SK-N-SH (cell line): ENCODE results near the gene SRBD1.

Experiments
- CHD2 ChIP-seq: fragments of 150-350 bp; IDR thresholded peaks from 2 replicates; pipeline ENCODE4 v1.6.1; 2018; ENCODE audit warnings: low read length; ENCODE audit not compliant: partially characterized antibody
- EP300 ChIP-seq, 2 experiments: IDR thresholded peaks; 2 replicates each; pipeline versions ENCODE4 v1.4.0 to v1.6.1; 2012; ENCODE audit warnings: borderline replicate concordance in 1 of 2, low read depth in 1 of 2, low read length in 1 of 2
- EZH2phosphoT487 ChIP-seq: fragments of 200-600 bp; sonication (generic); IDR thresholded peaks from 2 replicates; pipeline ENCODE4 v1.6.1; 2017; ENCODE audit warnings: low read depth, mixed run types, mild to moderate bottlenecking, antibody characterized with exemption, moderate library complexity, borderline replicate concordance
- MAX ChIP-seq: IDR thresholded peaks from 2 replicates; pipeline ENCODE4 v1.4.0; 2012; ENCODE audit warnings: low read depth
- NRF1 ChIP-seq: IDR thresholded peaks from 2 replicates; pipeline ENCODE4 v1.6.1; 2012; ENCODE audit warnings: low read depth, mild to moderate bottlenecking, low read length
- RCOR1 ChIP-seq: fragments of 150-350 bp; IDR thresholded peaks from 2 replicates; pipeline ENCODE4 v1.6.1; 2017; ENCODE audit warnings: antibody characterized with exemption, low read length
- RFX5 ChIP-seq: IDR thresholded peaks from 2 replicates; pipeline ENCODE4 v1.6.1; 2012; ENCODE audit warnings: mild to moderate bottlenecking, improper control_type of control experiment, low read length
- TAF1 ChIP-seq: IDR thresholded peaks from 2 replicates; pipeline ENCODE4 v1.6.1; 2012; ENCODE audit warnings: low read depth, mild to moderate bottlenecking, low read length, moderate library complexity, borderline replicate concordance
- TEAD4 ChIP-seq: IDR thresholded peaks from 2 replicates; pipeline ENCODE4 v1.4.0; 2012; ENCODE audit warnings: mild to moderate bottlenecking, borderline replicate concordance; ENCODE audit not compliant: insufficient read depth
- USF2 ChIP-seq: fragments of 150-350 bp; IDR thresholded peaks from 2 replicates; pipeline ENCODE4 v1.6.1; 2017; ENCODE audit warnings: antibody characterized with exemption, low read length, low read depth, borderline replicate concordance
- TF ChIP-seq, protein P1 (sequence below): fragments of 200-600 bp; sonication (generic); IDR thresholded peaks from 2 replicates; pipeline ENCODE4 v1.6.1; 2017; ENCODE audit warnings: antibody characterized with exemption, mild to moderate bottlenecking, moderate library complexity
- TF ChIP-seq, protein P2 (sequence below): IDR thresholded peaks from 2 replicates; pipeline ENCODE4 v1.4.0; 2012; ENCODE audit warnings: low read depth, borderline replicate concordance

GRCh38 chr2:45354776-45355175, 256.3 kb downstream of the SRBD1 start:
- TF ChIP-seq, protein P1, sequence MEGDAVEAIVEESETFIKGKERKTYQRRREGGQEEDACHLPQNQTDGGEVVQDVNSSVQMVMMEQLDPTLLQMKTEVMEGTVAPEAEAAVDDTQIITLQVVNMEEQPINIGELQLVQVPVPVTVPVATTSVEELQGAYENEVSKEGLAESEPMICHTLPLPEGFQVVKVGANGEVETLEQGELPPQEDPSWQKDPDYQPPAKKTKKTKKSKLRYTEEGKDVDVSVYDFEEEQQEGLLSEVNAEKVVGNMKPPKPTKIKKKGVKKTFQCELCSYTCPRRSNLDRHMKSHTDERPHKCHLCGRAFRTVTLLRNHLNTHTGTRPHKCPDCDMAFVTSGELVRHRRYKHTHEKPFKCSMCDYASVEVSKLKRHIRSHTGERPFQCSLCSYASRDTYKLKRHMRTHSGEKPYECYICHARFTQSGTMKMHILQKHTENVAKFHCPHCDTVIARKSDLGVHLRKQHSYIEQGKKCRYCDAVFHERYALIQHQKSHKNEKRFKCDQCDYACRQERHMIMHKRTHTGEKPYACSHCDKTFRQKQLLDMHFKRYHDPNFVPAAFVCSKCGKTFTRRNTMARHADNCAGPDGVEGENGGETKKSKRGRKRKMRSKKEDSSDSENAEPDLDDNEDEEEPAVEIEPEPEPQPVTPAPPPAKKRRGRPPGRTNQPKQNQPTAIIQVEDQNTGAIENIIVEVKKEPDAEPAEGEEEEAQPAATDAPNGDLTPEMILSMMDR, result no peak
- TF ChIP-seq RFX5 (no peak), EZH2phosphoT487 (no peak), MAX (no peak), USF2 (no peak), CHD2 (no peak), TEAD4 (no peak), RCOR1 (no peak), NRF1 (no peak), TAF1 (no peak), EP300 (IDR thresholded peaks at IDR 0.05; ENCODE audit: borderline replicate concordance in 1 of 2, low read depth in 1 of 2, low read length in 1 of 2) (no peak)
- TF ChIP-seq, protein P2, sequence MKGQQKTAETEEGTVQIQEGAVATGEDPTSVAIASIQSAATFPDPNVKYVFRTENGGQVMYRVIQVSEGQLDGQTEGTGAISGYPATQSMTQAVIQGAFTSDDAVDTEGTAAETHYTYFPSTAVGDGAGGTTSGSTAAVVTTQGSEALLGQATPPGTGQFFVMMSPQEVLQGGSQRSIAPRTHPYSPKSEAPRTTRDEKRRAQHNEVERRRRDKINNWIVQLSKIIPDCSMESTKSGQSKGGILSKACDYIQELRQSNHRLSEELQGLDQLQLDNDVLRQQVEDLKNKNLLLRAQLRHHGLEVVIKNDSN, result no peak
